HG03064 (cell line): Measurements from ENCODE around the gene CCDC141.

Experiments
- ATAC-seq: cut with Tn5 transposase; IDR thresholded peaks from one replicate; pipeline ENCODE4 v1.9.1; 2021; ENCODE audit warnings: low read depth; ENCODE audit not compliant: unreplicated experiment

CCDC141 gene

DNA sequence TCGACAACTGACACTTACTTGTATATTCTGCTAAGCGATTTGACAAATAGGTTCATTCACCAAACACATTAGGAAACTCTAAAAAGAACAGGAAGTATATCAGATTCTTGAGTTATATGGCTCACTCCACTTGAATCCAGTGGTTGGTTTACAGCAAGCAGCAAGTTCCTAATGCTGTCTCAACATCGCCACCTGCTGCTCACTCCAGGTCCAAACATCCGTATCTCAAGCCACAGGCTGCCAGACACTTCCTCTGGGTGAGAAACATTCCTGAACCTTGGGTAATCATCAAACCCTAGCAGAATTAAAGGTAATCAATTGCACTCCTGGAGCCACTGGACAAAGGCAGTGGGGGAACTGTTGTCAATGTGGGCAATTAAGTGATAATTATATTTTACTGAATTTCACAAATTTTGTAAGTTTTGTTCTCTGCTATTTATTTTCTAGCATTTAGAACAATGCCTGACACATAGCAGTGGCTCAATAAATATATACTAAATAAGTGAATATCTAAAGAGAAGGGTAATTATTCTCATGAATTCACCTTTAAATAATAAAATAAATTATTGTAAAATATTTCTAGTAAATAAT lies 135.6 kb downstream of the CCDC141 start:
- ATAC-seq: peak; percentile 93

DNA sequence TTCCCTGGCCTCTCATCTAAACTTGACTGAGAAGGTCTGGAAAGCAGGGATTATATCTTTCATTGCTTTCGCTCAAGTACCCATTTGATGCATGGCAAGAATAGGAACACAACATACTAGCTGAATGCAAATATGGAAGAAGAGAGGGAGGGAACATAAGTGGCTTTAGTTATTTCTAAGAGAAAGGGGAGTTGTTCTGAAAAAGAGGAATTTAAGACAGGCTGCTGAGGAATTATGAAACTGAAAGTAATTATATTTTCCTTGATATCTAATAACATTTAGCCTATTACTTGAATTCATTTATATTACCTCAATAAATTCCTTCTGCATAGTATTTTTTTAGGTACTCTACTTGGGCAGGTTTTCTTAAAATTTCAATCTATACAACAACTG lies 136.9 kb downstream of the CCDC141 start:
- no peak for ATAC-seq

DNA sequence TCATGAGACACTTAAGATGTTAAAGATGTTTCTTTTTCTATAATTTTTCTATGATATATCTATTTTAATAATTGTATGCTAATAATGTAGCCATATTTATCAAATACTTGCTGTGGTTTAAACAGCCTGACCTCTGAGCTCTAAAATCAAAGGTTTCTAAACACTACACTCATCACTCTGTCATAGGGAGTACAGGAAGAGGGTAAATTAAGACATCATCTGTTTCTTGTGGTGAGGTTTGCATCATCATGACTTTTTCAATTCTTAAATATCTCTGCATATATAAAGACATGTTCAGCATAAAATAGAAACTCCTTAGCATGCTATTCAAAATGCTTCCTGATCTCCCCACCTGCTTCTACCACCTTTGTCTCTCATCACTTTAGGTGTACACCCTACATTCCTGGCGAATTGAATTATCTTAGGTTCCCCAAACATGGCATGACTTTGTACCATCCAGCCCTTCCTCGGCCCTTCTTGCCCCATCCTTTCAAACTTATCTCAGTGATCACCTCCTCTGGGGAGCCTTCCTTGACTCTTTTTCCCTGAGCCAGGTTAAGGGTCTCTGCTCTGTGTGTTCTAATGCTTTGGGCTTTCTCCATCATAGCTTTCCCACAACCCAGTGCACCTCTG lies 137.4 kb downstream of the CCDC141 start:
- ATAC-seq: no peak

DNA sequence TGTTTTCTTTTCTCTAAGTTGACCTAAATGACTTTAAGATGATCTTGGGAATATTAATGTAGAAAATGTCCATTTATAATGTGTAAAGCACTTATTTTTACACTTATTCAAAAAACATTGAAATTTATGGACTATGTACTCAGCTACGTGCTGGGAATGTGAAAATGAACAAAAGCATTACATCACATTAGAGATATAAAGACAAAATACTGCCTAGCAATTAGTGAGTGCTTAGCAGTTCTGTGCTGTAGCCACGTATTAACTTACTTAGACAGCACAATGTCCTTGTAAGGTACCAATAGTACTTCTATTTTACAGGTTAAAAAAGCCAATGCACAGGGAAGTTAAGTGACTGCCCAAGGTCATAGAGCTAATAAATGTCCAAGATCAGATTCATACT lies 138.9 kb downstream of the CCDC141 start:
- no peak for ATAC-seq

DNA sequence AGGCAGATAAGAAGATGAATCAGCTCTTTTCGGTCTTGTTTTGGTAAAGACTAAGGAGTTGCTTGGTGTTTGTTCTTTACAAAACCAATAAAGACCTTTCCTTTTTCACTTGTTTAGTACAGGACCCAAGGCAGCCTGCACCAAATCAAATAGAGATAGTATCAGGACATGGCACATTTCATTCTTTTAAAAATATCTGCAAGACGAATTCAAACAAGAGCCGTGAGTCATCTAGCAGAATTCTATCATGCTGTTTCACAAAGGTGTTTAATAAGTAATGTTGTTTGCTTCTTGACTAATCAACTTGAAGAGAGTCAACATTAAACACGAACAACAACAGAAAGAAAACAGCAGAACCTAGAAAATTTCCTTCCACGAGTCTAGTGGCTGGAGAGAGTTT lies 139.9 kb downstream of the CCDC141 start:
- ATAC-seq: no peak

DNA sequence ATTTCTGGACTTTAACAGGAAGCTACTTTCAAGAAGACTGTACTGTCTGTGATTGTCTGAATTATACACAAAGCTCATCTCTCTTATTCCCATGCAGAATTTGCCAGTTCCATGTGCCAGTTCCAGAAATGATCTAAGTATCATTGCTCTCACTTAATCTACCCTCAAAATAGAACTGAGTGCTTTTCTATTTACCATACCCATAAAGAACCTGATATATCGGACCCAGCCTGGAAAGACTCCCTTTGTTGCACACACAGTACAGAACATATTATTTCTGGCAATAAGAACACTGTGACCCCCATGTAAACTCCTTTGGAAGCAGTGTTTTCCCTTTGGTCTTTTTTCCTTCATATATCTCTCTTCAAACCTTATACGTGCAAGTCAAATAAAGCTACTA lies 140.4 kb downstream of the CCDC141 start:
- ATAC-seq: no peak

DNA sequence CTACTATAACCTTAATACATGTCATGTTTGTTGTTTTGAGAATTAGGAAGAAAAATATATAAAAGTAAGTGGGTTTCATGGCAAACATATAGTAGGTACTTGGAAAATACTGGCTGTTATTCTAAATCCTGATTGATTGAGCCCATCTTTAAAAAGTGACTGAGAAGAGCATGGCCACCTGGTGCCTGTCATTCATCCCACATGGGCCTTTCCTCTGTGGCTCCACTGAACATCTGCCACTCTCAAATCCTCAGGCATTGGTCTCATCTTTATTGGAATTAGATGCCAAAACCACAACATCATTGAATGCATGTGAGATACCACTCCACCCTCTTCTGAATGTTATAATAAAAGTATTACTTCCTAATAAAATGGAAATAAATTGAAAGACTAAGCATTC lies 141.1 kb downstream of the CCDC141 start:
- ATAC-seq: no peak

DNA sequence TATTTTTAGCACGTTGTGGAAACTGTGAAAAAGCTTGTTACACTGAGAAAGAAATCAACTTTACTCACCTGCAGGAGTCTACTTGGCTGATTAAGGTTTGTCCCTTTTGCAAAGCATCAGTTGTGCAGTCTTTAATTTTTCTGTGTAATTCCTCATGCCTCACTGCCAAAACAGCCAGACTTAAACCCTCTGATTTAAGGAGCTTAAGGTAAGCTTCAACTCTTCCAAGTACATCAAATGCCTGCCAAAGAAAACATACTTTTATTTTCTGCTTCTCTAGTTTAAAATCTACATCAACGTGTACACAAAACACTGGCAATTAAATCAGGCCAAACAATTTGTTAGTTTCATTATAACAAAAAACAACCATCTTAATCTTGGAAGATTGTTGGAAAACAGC lies 144.7 kb downstream of the CCDC141 start:
- no peak for ATAC-seq

DNA sequence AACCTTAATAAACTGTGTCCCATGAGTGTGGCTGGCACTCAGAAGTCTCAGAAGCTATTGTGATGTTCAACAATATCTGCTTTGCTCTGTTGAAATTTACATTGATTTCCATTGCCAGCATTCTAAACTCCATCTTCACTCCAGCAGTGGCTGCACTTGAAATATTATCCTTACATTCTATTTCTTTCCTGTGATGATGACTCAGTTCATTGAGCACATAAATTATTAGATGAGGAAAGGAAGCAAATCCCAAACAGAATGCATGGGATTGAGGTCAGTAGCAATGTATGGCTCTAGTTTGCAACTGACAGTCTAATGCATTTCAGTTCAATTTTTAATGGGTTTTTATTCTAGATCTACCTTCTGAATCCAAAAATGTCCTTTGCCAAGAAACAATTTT lies 150.3 kb downstream of the CCDC141 start:
- no peak for ATAC-seq

DNA sequence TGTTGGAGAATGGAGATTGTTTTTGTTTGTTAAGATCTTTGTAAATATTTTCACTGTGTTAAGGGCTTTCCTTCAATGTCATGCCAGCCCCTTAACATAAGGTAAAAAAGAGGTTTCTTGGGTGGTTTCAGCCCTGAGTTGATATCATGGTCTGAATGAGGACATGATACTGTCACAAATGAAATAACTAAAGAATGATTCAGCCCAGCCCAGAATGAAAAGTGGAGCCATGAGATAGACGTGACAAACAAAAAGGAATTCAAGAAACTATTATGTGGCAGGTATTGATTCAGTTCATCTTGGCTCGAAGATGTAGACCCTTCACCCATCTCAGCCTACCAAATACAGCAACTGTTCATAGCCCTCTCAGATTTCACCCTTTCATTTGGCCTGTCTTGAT lies 154.1 kb downstream of the CCDC141 start:
- ATAC-seq: no peak

DNA sequence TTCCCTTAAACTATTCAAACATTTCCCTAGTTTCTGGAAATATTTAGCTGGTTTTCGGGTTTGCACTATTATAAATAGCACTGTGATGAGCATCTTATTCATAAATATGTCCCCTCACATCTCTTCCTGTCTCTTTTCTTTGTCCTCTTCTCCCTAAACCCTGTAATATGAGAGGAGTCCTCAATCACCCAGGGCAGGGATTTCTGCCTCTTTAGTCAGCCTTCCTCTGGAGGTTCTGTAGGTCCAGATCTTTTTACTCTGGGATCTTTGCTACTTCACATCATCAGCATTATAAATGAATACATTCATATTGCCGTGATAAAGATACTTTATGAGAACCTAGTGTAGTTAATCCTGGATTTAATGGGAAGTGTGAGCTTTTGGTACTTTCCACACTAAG lies 154.8 kb downstream of the CCDC141 start:
- ATAC-seq: no peak

DNA sequence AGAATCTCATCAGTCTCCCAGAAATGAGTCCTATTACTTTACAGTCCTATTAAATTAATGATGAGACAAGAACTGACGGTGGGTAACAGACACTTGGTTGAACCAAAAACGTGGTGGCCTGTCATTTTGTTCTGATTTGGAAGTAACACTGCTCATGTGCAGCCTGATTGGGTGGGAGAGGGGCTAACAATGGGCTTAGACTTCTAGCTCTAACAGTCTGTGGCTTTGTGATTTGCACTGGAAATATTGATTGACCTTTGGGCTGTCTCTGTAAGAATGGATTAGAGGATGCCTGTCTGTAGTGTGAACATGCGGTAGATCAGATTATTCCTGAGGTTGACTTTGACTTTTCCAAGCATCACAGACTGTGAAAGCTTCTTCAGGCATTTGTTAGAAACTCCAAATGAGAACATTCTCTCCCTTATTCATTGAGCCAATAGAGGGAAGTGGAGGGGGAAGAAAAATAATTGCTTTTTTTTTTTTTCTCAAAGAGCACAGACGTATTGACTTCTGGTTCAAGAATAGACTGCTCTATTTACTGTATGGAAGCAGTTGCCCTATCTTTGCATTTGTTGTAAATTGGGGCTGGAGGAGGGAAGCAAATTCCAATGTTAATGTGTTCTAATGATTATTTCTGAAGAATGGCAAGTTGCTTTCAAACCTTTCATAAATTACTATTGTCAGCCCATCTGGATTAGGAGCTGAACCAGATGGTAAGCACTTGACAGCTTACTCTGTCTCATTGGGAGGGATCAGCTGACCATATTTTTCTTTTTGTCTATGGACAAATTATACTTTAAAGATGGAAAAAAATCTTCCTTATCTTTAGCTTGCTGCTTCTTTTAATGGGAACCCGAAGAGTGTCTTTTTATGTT lies 156.9 kb downstream of the CCDC141 start:
- ATAC-seq: no peak

DNA sequence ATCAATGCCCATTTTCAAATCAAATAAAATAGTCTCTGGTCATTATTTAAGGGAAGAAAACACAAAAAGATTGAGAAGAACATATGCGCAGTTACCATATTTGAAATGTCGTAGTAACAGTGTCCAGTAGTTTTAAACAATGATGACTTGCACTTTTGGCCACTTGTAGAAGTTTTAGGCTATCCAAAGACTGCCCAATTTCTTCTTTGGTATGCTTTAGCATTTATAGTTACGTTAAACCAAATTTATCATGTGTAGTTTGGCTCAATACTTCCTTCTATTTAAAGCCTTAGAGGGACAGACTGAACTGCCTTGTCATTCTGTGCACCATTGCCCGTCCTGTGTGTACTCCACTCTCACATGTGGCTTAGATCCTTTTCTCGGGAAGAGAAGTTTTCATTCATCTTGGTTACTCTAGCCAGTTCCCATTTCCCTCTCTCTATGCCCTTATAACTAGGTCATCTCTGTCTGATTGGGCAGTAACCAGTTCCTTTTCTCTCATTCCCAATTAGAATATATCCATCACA lies 157.9 kb downstream of the CCDC141 start:
- ATAC-seq: no peak

DNA sequence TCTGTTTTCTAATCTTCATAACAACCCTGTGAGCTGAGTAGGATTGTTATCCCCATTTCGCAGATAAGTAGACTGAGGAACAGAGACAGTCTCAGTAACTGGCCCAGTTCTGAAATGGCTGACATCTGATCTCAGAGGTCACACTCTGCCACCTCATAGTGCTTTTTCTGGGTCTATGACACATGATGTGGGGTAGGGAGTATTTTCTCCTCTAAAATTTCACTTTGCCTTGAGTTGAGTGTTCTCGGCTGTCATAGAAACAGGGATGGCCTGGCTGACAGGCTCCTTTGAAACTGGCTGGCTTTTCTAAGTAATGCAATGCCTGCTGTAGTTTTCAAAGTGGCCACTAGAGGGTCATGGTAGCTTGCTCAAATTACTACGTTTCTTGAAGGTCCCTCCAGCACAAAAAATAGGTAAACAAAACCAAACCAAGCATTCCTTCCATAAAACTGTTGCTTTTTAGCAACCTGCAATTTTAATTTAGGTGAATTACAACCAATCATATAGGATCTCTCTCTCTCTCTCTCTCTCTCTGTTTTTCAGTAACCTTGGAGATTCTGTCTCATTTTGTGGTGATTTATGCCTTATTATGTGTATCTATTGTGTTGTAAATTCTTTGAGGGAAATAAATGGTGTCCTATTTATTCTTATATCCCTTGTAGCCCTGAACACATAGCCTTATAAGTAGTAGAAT lies 158.5 kb downstream of the CCDC141 start:
- peak; percentile 65 for ATAC-seq

DNA sequence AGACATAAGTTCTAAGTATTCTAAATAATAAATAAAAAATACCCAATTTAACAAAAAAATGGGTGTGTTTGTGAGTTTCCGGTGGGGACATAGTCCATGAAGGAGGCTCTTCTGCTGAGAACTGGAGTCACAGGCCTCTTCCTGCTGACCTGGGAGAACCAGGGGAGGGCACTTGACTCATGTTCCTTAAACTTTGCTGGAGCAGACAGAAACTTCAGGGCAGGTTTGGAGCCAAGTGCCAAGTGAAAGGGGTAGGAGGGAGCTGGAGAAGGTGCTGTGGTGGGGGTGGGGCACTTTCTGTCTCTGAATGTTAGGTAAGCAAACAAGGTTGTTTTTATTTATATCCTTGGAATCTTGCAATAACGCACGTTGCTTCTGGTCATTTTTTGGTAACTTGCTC lies 163.9 kb downstream of the CCDC141 start:
- ATAC-seq: no peak

DNA sequence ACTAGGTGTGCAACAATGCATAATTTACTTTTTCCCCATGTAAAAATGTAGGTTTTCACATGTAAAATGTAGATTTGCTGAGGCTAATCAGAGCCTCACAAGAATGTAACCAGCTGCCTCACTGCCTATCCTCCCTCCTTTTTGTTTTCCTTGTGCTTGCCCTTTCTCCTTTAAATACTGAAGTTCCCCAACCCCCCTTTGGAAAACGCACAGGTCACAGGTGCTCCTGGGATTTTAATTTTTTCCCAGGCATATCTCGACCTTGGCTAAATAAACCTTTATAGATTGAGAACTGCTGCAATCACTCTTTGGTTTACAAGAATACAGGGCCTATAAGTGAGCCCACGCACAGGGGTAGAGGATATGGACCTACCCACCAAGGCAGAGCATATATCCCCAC lies 165.5 kb downstream of the CCDC141 start:
- no peak for ATAC-seq

DNA sequence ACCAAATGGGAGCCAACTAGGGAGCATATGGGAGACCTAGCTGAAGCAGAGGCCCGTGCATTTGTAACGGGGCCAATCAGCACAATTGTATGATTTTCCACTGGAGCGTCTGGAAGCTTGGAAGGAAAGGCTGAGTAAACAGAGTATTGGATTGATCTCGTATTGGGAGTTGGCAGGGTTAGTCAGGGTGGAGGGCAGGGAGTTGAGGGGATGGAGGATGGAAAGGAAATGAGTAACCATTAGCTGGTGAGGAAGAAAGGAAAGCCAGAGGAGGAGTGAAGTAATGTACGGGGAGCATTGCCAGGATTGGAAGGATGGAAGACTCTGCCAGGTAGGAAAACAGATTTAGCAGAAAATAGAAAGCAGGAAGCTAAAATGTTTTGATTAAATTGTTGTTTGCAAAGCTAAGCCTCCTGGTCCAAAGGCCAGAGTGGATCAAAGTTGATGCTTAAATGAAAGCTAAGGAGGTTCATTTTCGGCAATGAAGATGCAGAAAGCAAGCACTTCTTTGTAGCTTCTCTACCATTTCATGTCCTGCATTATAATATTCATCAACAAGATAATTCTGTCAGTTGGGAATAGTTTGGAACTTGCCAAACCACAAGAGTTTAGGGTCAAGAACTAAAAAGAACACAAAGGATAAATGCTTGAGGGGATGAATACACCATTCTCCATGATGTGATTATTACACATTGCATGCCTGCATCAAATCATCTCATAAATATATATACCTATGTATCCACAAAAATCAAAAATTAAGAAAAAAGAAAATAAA lies 167.1 kb downstream of the CCDC141 start:
- no peak for ATAC-seq

DNA sequence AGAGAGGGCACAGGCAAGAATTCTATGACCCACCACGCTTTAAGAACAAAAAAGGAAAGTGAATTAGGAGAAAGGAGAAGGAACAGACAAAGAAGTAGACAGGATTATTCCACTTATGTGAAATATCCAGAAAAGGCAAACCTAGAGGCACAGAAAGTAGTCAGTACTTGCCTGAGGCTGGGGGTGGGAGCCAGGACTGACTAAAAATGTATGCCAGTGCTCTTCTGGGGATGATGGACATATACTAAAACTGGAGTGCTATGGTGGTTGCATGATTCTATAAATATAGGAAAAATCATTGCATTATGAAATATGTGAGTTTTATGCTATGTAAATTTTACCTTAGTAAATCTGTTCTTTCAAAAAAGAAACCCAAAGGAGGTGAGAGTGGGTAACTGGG lies 168.9 kb downstream of the CCDC141 start:
- ATAC-seq: no peak

DNA sequence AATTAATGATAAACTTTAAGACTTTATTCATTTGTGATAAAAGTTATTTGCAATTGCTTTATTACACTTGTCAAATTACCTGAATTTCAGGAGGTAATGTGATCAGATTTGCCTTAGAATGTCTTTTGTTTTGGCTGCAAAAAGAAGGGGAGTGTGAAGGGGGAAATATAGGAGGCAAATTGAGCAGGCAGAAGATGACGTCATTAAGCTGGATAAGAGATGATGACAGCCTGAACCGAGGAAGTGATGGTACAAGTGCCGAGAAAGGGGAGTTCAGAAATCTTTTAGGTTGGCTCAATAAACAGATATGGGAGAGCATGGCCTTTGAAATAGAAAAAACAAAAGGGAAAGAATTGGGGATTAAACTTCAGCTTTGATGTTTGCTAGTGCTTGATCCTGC lies 169.7 kb downstream of the CCDC141 start:
- no peak for ATAC-seq

DNA sequence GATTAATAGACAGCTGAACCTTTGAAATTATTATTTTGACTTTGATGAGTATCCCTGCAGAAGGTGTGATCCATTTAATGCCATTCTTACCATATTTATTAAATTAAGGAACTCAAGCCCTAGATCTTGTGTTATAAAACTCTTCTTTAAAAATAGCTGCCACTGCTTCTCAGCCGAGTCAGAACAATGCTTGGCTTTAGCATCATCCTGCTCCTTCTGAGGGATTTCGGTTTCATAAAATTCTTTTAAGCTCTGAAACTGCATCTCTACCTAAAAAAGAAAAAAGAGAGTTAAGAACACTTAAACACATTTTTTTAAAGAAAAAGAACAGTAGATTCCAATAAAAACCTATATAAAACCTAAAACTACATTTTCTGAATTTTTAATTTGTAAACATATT lies 172.1 kb downstream of the CCDC141 start:
- ATAC-seq: no peak
